Stomach (tissue), 4 donors: Measurements from ENCODE around the gene SLC4A2.
A peak's percentile ranks its signal among the peaks of the same experiment; 100 is the strongest.

Experiments used
- CTCF ChIP-seq, 7 experiments: fragments of 450-650 bp in 4 of 7; fragments of 200-600 bp in 3 of 7; sonication (generic) in 3 of 7; IDR thresholded peaks; one replicate each; pipeline ENCODE4 v1.5.1; 2016 to 2019; ENCODE audit warnings: antibody characterized with exemption in 7 of 7, control low read depth in 2 of 7, mild to moderate bottlenecking in 1 of 7
- EP300 ChIP-seq: sonication (generic); formaldehyde crosslinking; IDR thresholded peaks from one replicate; pipeline ENCODE4 v1.6.1; 2017; ENCODE audit warnings: antibody characterized with exemption
- POLR2A ChIP-seq, 4 donors: fragments of 450-650 bp; IDR thresholded peaks; one replicate each; pipeline ENCODE4 v1.6.1; 2016; ENCODE audit warnings: antibody characterized with exemption in 4 of 4, control low read depth in 2 of 4, mild to moderate bottlenecking in 1 of 4, moderate library complexity in 1 of 4

- TF ChIP-seq POLR2A (IDR thresholded peaks at IDR 0.05) = peak in 1 of 4 donors; percentile 73
- peak in 1 of 7 experiments; percentile 15 for TF ChIP-seq CTCF (IDR thresholded peaks at IDR 0.05)
- TF ChIP-seq EP300 = no peak
Observed at GRCh38 chr7:151057989-151058780, 1.2 kb upstream of the SLC4A2 start.
